T-cell (primary cell): Measurements from ENCODE around the gene EHD4. TPM values are rescaled to one million over a fixed set of nuclear protein-coding genes. Genes with fewer than 3 reads are reported as not detected.
A peak's percentile ranks its signal among the peaks of the same experiment; 100 is the strongest.

ENCODE experiments used
- ATAC-seq, 4 experiments: fragments of 200-7000 bp in 3 of 4; fragments of 150-1000 bp in 1 of 4; cut with Tn5 transposase; replicated peaks in 1 of 4; 1 replicate in 3 of 4; 2 replicates in 1 of 4; pipeline ENCODE4 v1.10.0; 2021; ENCODE audit warnings: moderate library complexity in 3 of 4, mild to moderate bottlenecking in 2 of 4, moderate number of reproducible peaks in 1 of 4
- CTCF ChIA-PET, 2 donors: fragments of 300-600 bp; sonication (Branson Sonifier 250); formaldehyde crosslinking; loops; one replicate each; lab custom pipeline; 2022; ENCODE audit warnings: antibody characterized with exemption in 2 of 2; lab: Charles Lee
- POLR2A ChIA-PET, 2 donors: fragments of 300-600 bp; sonication (Branson Sonifier 250); formaldehyde crosslinking; loops; one replicate each; lab custom pipeline; 2022; ENCODE audit warnings: antibody characterized with exemption in 2 of 2; lab: Charles Lee
- DNase-seq, 35 experiments: peaks; one replicate each; pipeline versions ENCODE4 v3.0.0 to v3.0.0-alpha.2; 2013 to 2023
- H3K27ac ChIP-seq: one replicate; pipeline ENCODE4 v1.5.1; 2013; ENCODE audit warnings: low read length
- H3K27me3 ChIP-seq, 2 experiments: replicated peaks in 1 of 2; 1 replicate in 1 of 2; 2 replicates in 1 of 2; pipeline versions ENCODE4 v1.6.1 to v1.7.0; 2013; ENCODE audit warnings: low read length in 1 of 2, mixed read lengths in 1 of 2; ENCODE audit not compliant: control insufficient read depth in 2 of 2, insufficient read depth in 2 of 2; ENCODE audit errors: extremely low read depth in 1 of 2
- H3K36me3 ChIP-seq, 2 donors: 1 replicate in 1 of 2; 2 replicates in 1 of 2; pipeline versions ENCODE4 v1.6.1 to v1.7.0; 2013; ENCODE audit warnings: low read length in 1 of 2; ENCODE audit not compliant: control insufficient read depth in 2 of 2, insufficient read depth in 1 of 2; ENCODE audit errors: extremely low read depth in 1 of 2
- H3K4me1 ChIP-seq, 2 experiments: 1 replicate in 1 of 2; 2 replicates in 1 of 2; pipeline versions ENCODE4 v1.6.1 to v1.7.0; 2013; ENCODE audit warnings: low read length in 2 of 2, mixed read lengths in 1 of 2; ENCODE audit not compliant: insufficient read depth in 2 of 2, control insufficient read depth in 1 of 2; ENCODE audit errors: extremely low read depth in 1 of 2
- H3K4me3 ChIP-seq, 2 donors: 1 replicate in 1 of 2; 2 replicates in 1 of 2; pipeline versions ENCODE4 v1.5.1 to v1.7.0; 2013; ENCODE audit warnings: mild to moderate bottlenecking in 2 of 2, low read length in 1 of 2, moderate library complexity in 1 of 2; ENCODE audit not compliant: control insufficient read depth in 1 of 2; ENCODE audit errors: extremely low read depth in 1 of 2
- H3K9me3 ChIP-seq: 2 replicates; pipeline ENCODE4 v1.7.0; 2013
- H3K27ac Mint-ChIP-seq, 2 donors: one replicate each; pipeline ENCODE4 v1.8.0; 2020 to 2021; ENCODE audit warnings: mild to moderate bottlenecking in 2 of 2, mixed read lengths in 2 of 2
- H3K27me3 Mint-ChIP-seq, 2 donors: one replicate each; pipeline ENCODE4 v1.8.0; 2021 to 2022; ENCODE audit warnings: mixed read lengths in 2 of 2
- H3K36me3 Mint-ChIP-seq: one replicate; pipeline ENCODE4 v1.8.0; 2021; ENCODE audit warnings: mixed read lengths
- H3K4me1 Mint-ChIP-seq, 3 donors: one replicate each; pipeline ENCODE4 v1.8.0; 2020 to 2022; ENCODE audit warnings: mixed read lengths in 3 of 3, mild to moderate bottlenecking in 1 of 3
- H3K4me3 Mint-ChIP-seq, 3 donors: one replicate each; pipeline ENCODE4 v1.8.0; 2020 to 2022; ENCODE audit warnings: mild to moderate bottlenecking in 3 of 3, mixed read lengths in 3 of 3, moderate library complexity in 3 of 3
- H3K9me3 Mint-ChIP-seq, 3 donors: one replicate each; pipeline ENCODE4 v1.8.0; 2020 to 2022; ENCODE audit warnings: mixed read lengths in 3 of 3
- WGBS: methylation state at CpG from one replicate; pipeline ENCODE4 v1.1.5; 2013; ENCODE audit warnings: missing lambda C conversion rate; ENCODE audit not compliant: insufficient coverage; 5-methylcytosine and 5-hydroxymethylcytosine counted together
- total RNA-seq, 35 experiments: library from RNA in 6 of 35; stranded (reverse) in 6 of 35; fragments of 120-200 nt in 1 of 35; gene quantifications; one replicate each; pipeline versions ENCODE4 v1.2.1 to v1.2.4 and lab custom pipeline; 2013 to 2026

The EHD4 gene
- total RNA-seq, 5 donors from 2014 or later (not counting 1 experiment from before 2014, with no cell fraction given) = 11.7 to 46.8 (median 16.8) TPM

- CTCF ChIA-PET = interaction anchor here in 1 of 2 donors (0.6 to 3.1 kb wide), 5 partner anchors 30 to 377 kb away, joined by 3 to 15 read pairs (median 4); partner anchors contain the start of gene MAPKBP1
- DNase-seq (peak; percentile 50 to 86 (median 76)), ATAC-seq (peak; percentile 71 to 75 (median 73))
Observed at GRCh38 chr15:41934843-41935242, 37.5 kb downstream of the EHD4 start.

GRCh38 chr15:41933771-41934170, 38.6 kb downstream of the EHD4 start:
- no peaks in the 10 kb centered on the region for H3K9me3 Mint-ChIP-seq
- H3K36me3 Mint-ChIP-seq = no peaks in the 10 kb centered on the region
- ATAC-seq (no peak), DNase-seq (no peak)
- H3K4me3 Mint-ChIP-seq = no peak overlapping the region
- Histone ChIP-seq H3K27ac (peak overlapping the region; percentile 96), H3K9me3 (no peaks in the 10 kb centered on the region), H3K36me3 (peaks cover 0 to 4% of the 10 kb centered on the region in 2 donors), H3K27me3 (no peaks in the 10 kb centered on the region), H3K4me1 (peaks cover 52 to 57% of the 10 kb centered on the region in 2 experiments), H3K4me3 (no peak overlapping the region)
- WGBS = 88% methylated on average over 7 of the region's 10 CpGs
- H3K27me3 Mint-ChIP-seq = no peaks in the 10 kb centered on the region
- peaks cover 54 to 69% (median 58%) of the 10 kb centered on the region in 3 donors for H3K4me1 Mint-ChIP-seq
- peak overlapping the region; percentile 98 to 100 for H3K27ac Mint-ChIP-seq
- POLR2A ChIA-PET = no interaction called here
- CTCF ChIA-PET = interaction anchor here in 1 of 2 donors (0.6 to 3.1 kb wide), 2 partner anchors 21 to 160 kb away, joined by 3 to 15 read pairs; partner anchors contain the start of gene MAPKBP1

More at GRCh38 chr15:41934843-41935242, 37.5 kb downstream of the EHD4 start:
- H3K4me1 ChIP-seq = peaks cover 54 to 55% of the 10 kb centered on the region in 2 experiments
- POLR2A ChIA-PET = interaction anchor here (0.5 to 4.6 kb wide), 6 partner anchors 34 to 1033 kb away, joined by 3 to 47 read pairs (median 6); partner anchors contain the start of genes EHD4 (in 1 of the 2) and MAPKBP1 (in 1 of the 2)
- peak overlapping the region in 1 of 2 donors; percentile 6 for H3K4me3 ChIP-seq
- H3K4me3 Mint-ChIP-seq = peak overlapping the region; percentile 19 to 58 (median 32)
- peaks cover 57 to 66% (median 57%) of the 10 kb centered on the region in 3 donors for H3K4me1 Mint-ChIP-seq
- H3K36me3 Mint-ChIP-seq = no peaks in the 10 kb centered on the region
- peak overlapping the region; percentile 96 for H3K27ac ChIP-seq
- H3K27me3 ChIP-seq = no peaks in the 10 kb centered on the region
- peaks cover 0 to 4% of the 10 kb centered on the region in 2 donors for H3K36me3 ChIP-seq
- H3K9me3 ChIP-seq = no peaks in the 10 kb centered on the region
- H3K9me3 Mint-ChIP-seq = no peaks in the 10 kb centered on the region
- H3K27ac Mint-ChIP-seq = peak overlapping the region; percentile 98 to 100
- 10% methylated on average over 4 of the region's 4 CpGs for WGBS
- H3K27me3 Mint-ChIP-seq = no peaks in the 10 kb centered on the region

GRCh38 chr15:41933326-41933725, 39.0 kb downstream of the EHD4 start:
- peak overlapping the region; percentile 96 for H3K27ac ChIP-seq

GRCh38 chr15:41932511-41933289, 39.7 kb downstream of the EHD4 start:
- no peaks in the 10 kb centered on the region for H3K36me3 Mint-ChIP-seq
- DNase-seq (no peak), ATAC-seq (no peak)
- Histone ChIP-seq H3K9me3 (no peaks in the 10 kb centered on the region), H3K4me3 (no peak overlapping the region), H3K4me1 (peaks cover 41 to 52% of the 10 kb centered on the region in 2 experiments), H3K27me3 (no peaks in the 10 kb centered on the region), H3K27ac (peak overlapping the region; percentile 96), H3K36me3 (peaks cover 0 to 4% of the 10 kb centered on the region in 2 donors)
- no peaks in the 10 kb centered on the region for H3K9me3 Mint-ChIP-seq
- WGBS = 95% methylated on average over 15 of the region's 16 CpGs
- CTCF ChIA-PET = interaction anchor here (0.6 to 1.0 kb wide), 2 partner anchors 375 to 740 kb away, joined by 3 read pairs; no protein-coding TSS in a partner anchor
- peaks cover 46 to 62% (median 48%) of the 10 kb centered on the region in 3 donors for H3K4me1 Mint-ChIP-seq
- POLR2A ChIA-PET = no interaction called here
- peak overlapping the region; percentile 98 to 100 for H3K27ac Mint-ChIP-seq
- H3K4me3 Mint-ChIP-seq = no peak overlapping the region
- H3K27me3 Mint-ChIP-seq = no peaks in the 10 kb centered on the region

More at GRCh38 chr15:41933326-41933725, 39.0 kb downstream of the EHD4 start:
- Mint-ChIP-seq H3K4me3 (no peak overlapping the region), H3K27me3 (no peaks in the 10 kb centered on the region), H3K27ac (peak overlapping the region; percentile 98 to 100), H3K4me1 (peaks cover 50 to 66% (median 54%) of the 10 kb centered on the region in 3 donors), H3K36me3 (no peaks in the 10 kb centered on the region), H3K9me3 (no peaks in the 10 kb centered on the region)
- H3K36me3 ChIP-seq = peaks cover 0 to 4% of the 10 kb centered on the region in 2 donors
- no peak for ATAC-seq
- CTCF ChIA-PET = interaction anchor here in 1 of 2 donors (0.6 to 3.1 kb wide), 2 partner anchors 160 to 741 kb away, joined by 3 to 15 read pairs; partner anchors contain the start of gene MAPKBP1
- no peaks in the 10 kb centered on the region for H3K9me3 ChIP-seq
- POLR2A ChIA-PET = no interaction called here
- no peak overlapping the region for H3K4me3 ChIP-seq
- DNase-seq = no peak
- WGBS = 100% methylated on average over 2 of the region's 7 CpGs
- H3K4me1 ChIP-seq = peaks cover 48 to 58% of the 10 kb centered on the region in 2 experiments
- H3K27me3 ChIP-seq = no peaks in the 10 kb centered on the region

GRCh38 chr15:41932101-41932500, 40.3 kb downstream of the EHD4 start:
- Histone ChIP-seq H3K4me1 (peaks cover 36 to 46% of the 10 kb centered on the region in 2 experiments), H3K36me3 (peaks cover 0 to 4% of the 10 kb centered on the region in 2 donors), H3K27ac (no peak overlapping the region), H3K9me3 (no peaks in the 10 kb centered on the region), H3K27me3 (no peaks in the 10 kb centered on the region), H3K4me3 (no peak overlapping the region)
- CTCF ChIA-PET = interaction anchor here in 1 of 2 donors (0.6 to 1.0 kb wide), 2 partner anchors 29 to 374 kb away, joined by 3 to 5 read pairs; no protein-coding TSS in a partner anchor
- H3K36me3 Mint-ChIP-seq = no peaks in the 10 kb centered on the region
- no peaks in the 10 kb centered on the region for H3K9me3 Mint-ChIP-seq
- DNase-seq = no peak
- no peaks in the 10 kb centered on the region for H3K27me3 Mint-ChIP-seq
- 96% methylated on average over 4 of the region's 9 CpGs for WGBS
- H3K4me1 Mint-ChIP-seq = peaks cover 41 to 61% (median 46%) of the 10 kb centered on the region in 3 donors
- POLR2A ChIA-PET = interaction anchor here in 1 of 2 donors (0.5 kb wide), 1 partner anchor 195 kb away, joined by 3 read pairs; no protein-coding TSS in a partner anchor
- H3K27ac Mint-ChIP-seq = peak overlapping the region; percentile 28 to 69
- ATAC-seq = no peak
- no peak overlapping the region for H3K4me3 Mint-ChIP-seq

GRCh38 chr15:41930867-41931222, 41.5 kb downstream of the EHD4 start:
- Mint-ChIP-seq H3K36me3 (no peaks in the 10 kb centered on the region), H3K27me3 (no peaks in the 10 kb centered on the region), H3K9me3 (no peaks in the 10 kb centered on the region), H3K4me1 (peaks cover 41 to 61% (median 46%) of the 10 kb centered on the region in 3 donors), H3K27ac (no peak overlapping the region), H3K4me3 (no peak overlapping the region)
- Histone ChIP-seq H3K27ac (no peak overlapping the region), H3K36me3 (peaks cover 0 to 4% of the 10 kb centered on the region in 2 donors), H3K27me3 (no peaks in the 10 kb centered on the region), H3K4me3 (no peak overlapping the region), H3K4me1 (peaks cover 30 to 45% of the 10 kb centered on the region in 2 experiments), H3K9me3 (no peaks in the 10 kb centered on the region)
- ATAC-seq (no peak), DNase-seq (no peak)
- POLR2A ChIA-PET = no interaction called here
- no CpG with 5 or more reads among the region's 2 CpGs for WGBS
- CTCF ChIA-PET = interaction anchor here in 1 of 2 donors (0.6 kb wide), 1 partner anchor 107 kb away, joined by 3 read pairs; no protein-coding TSS in a partner anchor
